MG63 (cell line): ENCODE measurements around the gene MTX1. TPM values are rescaled to one million over a fixed set of nuclear protein-coding genes. Genes with fewer than 3 reads are reported as not detected.
"Not testable (repeated sequence)": the region's sequence is repeated elsewhere in the genome, so short reads cannot be mapped to it uniquely, and the experiment has no call there.

Experiments
- DNase-seq: peaks from one replicate; pipeline ENCODE4 v3.0.0-alpha.2; 2020
- H3K27me3 ChIP-seq: fragments of 250-450 bp; sonication (Bioruptor Pico); 2 replicates; pipeline ENCODE4 v1.5.1; 2020; ENCODE audit warnings: mild to moderate bottlenecking, moderate library complexity
- H3K36me3 ChIP-seq: fragments of 250-450 bp; sonication (Bioruptor Pico); 2 replicates; pipeline ENCODE4 v1.5.1; 2020; ENCODE audit warnings: mild to moderate bottlenecking, moderate library complexity
- H3K4me3 ChIP-seq: fragments of 250-450 bp; sonication (Bioruptor Pico); 2 replicates; pipeline ENCODE4 v1.5.1; 2020; ENCODE audit warnings: mild to moderate bottlenecking, moderate library complexity
- H3K9me3 ChIP-seq: fragments of 250-450 bp; sonication (Bioruptor Pico); 2 replicates; pipeline ENCODE4 v1.5.1; 2020; ENCODE audit warnings: mild to moderate bottlenecking, moderate library complexity
- total RNA-seq: library from RNA; depleted of rRNA; stranded (reverse); fragments of >200 nt; shearing (Covaris generic); gene quantifications from 2 replicates; pipeline ENCODE4 v1.2.3, GENCODE V29; 2014; ENCODE audit warnings: low replicate concordance; rRNA removed

MTX1 gene
- 97.2 and 100 TPM in 2 replicates for total RNA-seq

- Histone ChIP-seq H3K4me3 (peak within 1 kb of the TSS; percentile 98), H3K36me3 (peaks cover 2% of the 10 kb centered on the region; the same call in 1 of the 2 replicates), H3K27me3 (no peaks in the 10 kb centered on the region), H3K9me3 (no peaks in the 10 kb centered on the region)
- peak; percentile 94 for DNase-seq
Observed at GRCh38 chr1:155208541-155209311, at the start of gene MTX1. MTX1 (plus strand) TSS chr1:155208695; CDS start chr1:155208805, 110 bp downstream.

GRCh38 chr1:155158991-155159390 lies 49.5 kb upstream of the MTX1 start:
- H3K36me3 ChIP-seq = no peaks in the 10 kb centered on the region
- peaks cover 3% of the 10 kb centered on the region; the same call in 1 of the 2 replicates for H3K9me3 ChIP-seq
- DNase-seq = no peak
- no peak overlapping the region for H3K4me3 ChIP-seq
- H3K27me3 ChIP-seq = peaks cover 15% of the 10 kb centered on the region

- no peak overlapping the region for H3K4me3 ChIP-seq
- DNase-seq = no peak
- H3K27me3 ChIP-seq = peaks cover 10% of the 10 kb centered on the region
- H3K36me3 ChIP-seq = no peaks in the 10 kb centered on the region
- peaks cover 1% of the 10 kb centered on the region; the same call in 1 of the 2 replicates for H3K9me3 ChIP-seq
Observed at GRCh38 chr1:155160128-155160527, 48.4 kb upstream of the MTX1 start.

GRCh38 chr1:155162631-155163030 lies 45.9 kb upstream of the MTX1 start:
- not testable (repeated sequence) for H3K9me3 ChIP-seq, H3K36me3 ChIP-seq, H3K27me3 ChIP-seq

GRCh38 chr1:155163785-155164184 lies 44.7 kb upstream of the MTX1 start:
- DNase-seq, H3K4me3 ChIP-seq, H3K27me3 ChIP-seq, H3K9me3 ChIP-seq, H3K36me3 ChIP-seq: not testable (repeated sequence)

More at GRCh38 chr1:155162631-155163030, 45.9 kb upstream of the MTX1 start:
- not testable (repeated sequence) for DNase-seq, H3K4me3 ChIP-seq

- DNase-seq, H3K36me3 ChIP-seq, H3K27me3 ChIP-seq, H3K9me3 ChIP-seq, H3K4me3 ChIP-seq: not testable (repeated sequence)
Observed at GRCh38 chr1:155164625-155165024, 43.9 kb upstream of the MTX1 start.

GRCh38 chr1:155166051-155166470 lies 42.4 kb upstream of the MTX1 start:
- Histone ChIP-seq H3K27me3 (no peaks in the 10 kb centered on the region), H3K9me3 (no peaks in the 10 kb centered on the region), H3K36me3 (peaks cover 15% of the 10 kb centered on the region), H3K4me3 (no peak overlapping the region)
- no peak for DNase-seq

GRCh38 chr1:155166471-155167165 lies 41.9 kb upstream of the MTX1 start:
- Histone ChIP-seq H3K9me3 (no peaks in the 10 kb centered on the region), H3K36me3 (peaks cover 21% of the 10 kb centered on the region), H3K27me3 (no peaks in the 10 kb centered on the region), H3K4me3 (no peak overlapping the region)
- no peak for DNase-seq

- Histone ChIP-seq H3K4me3 (no peak overlapping the region), H3K36me3 (peaks cover 24% of the 10 kb centered on the region), H3K27me3 (no peaks in the 10 kb centered on the region), H3K9me3 (no peaks in the 10 kb centered on the region)
- peak; percentile 72 for DNase-seq
Observed at GRCh38 chr1:155167166-155168104, 41.1 kb upstream of the MTX1 start.

- H3K36me3 ChIP-seq = peaks cover 27% of the 10 kb centered on the region
- not testable (repeated sequence) for DNase-seq, H3K4me3 ChIP-seq, H3K9me3 ChIP-seq, H3K27me3 ChIP-seq
Observed at GRCh38 chr1:155168105-155168445, 40.4 kb upstream of the MTX1 start.

GRCh38 chr1:155168456-155169210 lies 39.9 kb upstream of the MTX1 start:
- Histone ChIP-seq H3K4me3 (no peak overlapping the region), H3K9me3 (no peaks in the 10 kb centered on the region), H3K36me3 (peaks cover 27% of the 10 kb centered on the region), H3K27me3 (no peaks in the 10 kb centered on the region)
- DNase-seq = no peak

- H3K27me3 ChIP-seq = no peaks in the 10 kb centered on the region
- DNase-seq = no peak
Observed at GRCh38 chr1:155169541-155169940, 39.0 kb upstream of the MTX1 start.

GRCh38 chr1:155170101-155170785 lies 38.3 kb upstream of the MTX1 start:
- Histone ChIP-seq H3K4me3 (no peak overlapping the region), H3K27me3 (no peaks in the 10 kb centered on the region), H3K36me3 (peaks cover 27% of the 10 kb centered on the region), H3K9me3 (no peaks in the 10 kb centered on the region)
- DNase-seq = no peak

More at GRCh38 chr1:155169541-155169940, 39.0 kb upstream of the MTX1 start:
- H3K36me3 ChIP-seq = peaks cover 27% of the 10 kb centered on the region
- H3K9me3 ChIP-seq = no peaks in the 10 kb centered on the region
- H3K4me3 ChIP-seq = no peak overlapping the region

- Histone ChIP-seq H3K36me3 (peaks cover 27% of the 10 kb centered on the region), H3K27me3 (no peaks in the 10 kb centered on the region), H3K4me3 (no peak overlapping the region), H3K9me3 (no peaks in the 10 kb centered on the region)
- no peak for DNase-seq
Observed at GRCh38 chr1:155170806-155171205, 37.7 kb upstream of the MTX1 start.

GRCh38 chr1:155171836-155172731 lies 36.4 kb upstream of the MTX1 start:
- H3K27me3 ChIP-seq = no peaks in the 10 kb centered on the region
- peaks cover 27% of the 10 kb centered on the region for H3K36me3 ChIP-seq
- DNase-seq = no peak

More at GRCh38 chr1:155171836-155172731, 36.4 kb upstream of the MTX1 start:
- H3K4me3 ChIP-seq = peak overlapping the region; percentile 98
- no peaks in the 10 kb centered on the region for H3K9me3 ChIP-seq
